ENCODE measurements around the gene FARSA. TPM values are rescaled to one million over a fixed set of nuclear protein-coding genes. Genes with fewer than 3 reads are reported as not detected.

Gene FARSA
- total and polyA plus RNA-seq, 10 of the 15 experiments (the other 5 are each of a cell fraction or from before 2014, with no cell fraction given), result 20.3 to 212 (median 76.4) TPM

GRCh38 chr19:12957389-12957952 lies 24.0 kb upstream of the FARSA start (continued):
- TF ChIP-seq CHD4 (IDR thresholded peaks at IDR 0.05), result 0 out of 2 replicates have a peak, but pooled peaks have one; percentile 47
- TF ChIP-seq, protein P1, sequence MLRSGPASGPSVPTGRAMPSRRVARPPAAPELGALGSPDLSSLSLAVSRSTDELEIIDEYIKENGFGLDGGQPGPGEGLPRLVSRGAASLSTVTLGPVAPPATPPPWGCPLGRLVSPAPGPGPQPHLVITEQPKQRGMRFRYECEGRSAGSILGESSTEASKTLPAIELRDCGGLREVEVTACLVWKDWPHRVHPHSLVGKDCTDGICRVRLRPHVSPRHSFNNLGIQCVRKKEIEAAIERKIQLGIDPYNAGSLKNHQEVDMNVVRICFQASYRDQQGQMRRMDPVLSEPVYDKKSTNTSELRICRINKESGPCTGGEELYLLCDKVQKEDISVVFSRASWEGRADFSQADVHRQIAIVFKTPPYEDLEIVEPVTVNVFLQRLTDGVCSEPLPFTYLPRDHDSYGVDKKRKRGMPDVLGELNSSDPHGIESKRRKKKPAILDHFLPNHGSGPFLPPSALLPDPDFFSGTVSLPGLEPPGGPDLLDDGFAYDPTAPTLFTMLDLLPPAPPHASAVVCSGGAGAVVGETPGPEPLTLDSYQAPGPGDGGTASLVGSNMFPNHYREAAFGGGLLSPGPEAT (IDR thresholded peaks at IDR 0.05; ENCODE audit: low read depth), result peak; percentile 40; the same call in 1 of the 2 replicates
- TF ChIP-seq, protein P2, sequence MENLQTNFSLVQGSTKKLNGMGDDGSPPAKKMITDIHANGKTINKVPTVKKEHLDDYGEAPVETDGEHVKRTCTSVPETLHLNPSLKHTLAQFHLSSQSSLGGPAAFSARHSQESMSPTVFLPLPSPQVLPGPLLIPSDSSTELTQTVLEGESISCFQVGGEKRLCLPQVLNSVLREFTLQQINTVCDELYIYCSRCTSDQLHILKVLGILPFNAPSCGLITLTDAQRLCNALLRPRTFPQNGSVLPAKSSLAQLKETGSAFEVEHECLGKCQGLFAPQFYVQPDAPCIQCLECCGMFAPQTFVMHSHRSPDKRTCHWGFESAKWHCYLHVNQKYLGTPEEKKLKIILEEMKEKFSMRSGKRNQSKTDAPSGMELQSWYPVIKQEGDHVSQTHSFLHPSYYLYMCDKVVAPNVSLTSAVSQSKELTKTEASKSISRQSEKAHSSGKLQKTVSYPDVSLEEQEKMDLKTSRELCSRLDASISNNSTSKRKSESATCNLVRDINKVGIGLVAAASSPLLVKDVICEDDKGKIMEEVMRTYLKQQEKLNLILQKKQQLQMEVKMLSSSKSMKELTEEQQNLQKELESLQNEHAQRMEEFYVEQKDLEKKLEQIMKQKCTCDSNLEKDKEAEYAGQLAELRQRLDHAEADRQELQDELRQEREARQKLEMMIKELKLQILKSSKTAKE (IDR thresholded peaks at IDR 0.05; ENCODE audit: low read depth, poor library complexity, severe bottlenecking), result peak; percentile 25
- TF ChIP-seq MLLT1 (IDR thresholded peaks at IDR 0.05), result peak; percentile 95

Data from GM12878 (cell line).